Tibial nerve (tissue), 4 donors: Measurements from ENCODE around the gene MRPS34.

Source experiments
- EP300 ChIP-seq, 2 donors: sonication (generic); formaldehyde crosslinking; IDR thresholded peaks; one replicate each; pipeline ENCODE4 v1.6.1; 2017; ENCODE audit warnings: antibody characterized with exemption in 2 of 2, mild to moderate bottlenecking in 1 of 2
- POLR2A ChIP-seq, 2 donors: fragments of 450-650 bp; IDR thresholded peaks; one replicate each; pipeline ENCODE4 v1.6.1; 2017; ENCODE audit warnings: antibody characterized with exemption in 2 of 2, mild to moderate bottlenecking in 2 of 2, moderate library complexity in 2 of 2
- TF ChIP-seq, protein P1 (sequence below), 5 experiments: fragments of 200-600 bp in 3 of 5; fragments of 450-650 bp in 2 of 5; sonication (generic) in 3 of 5; IDR thresholded peaks; one replicate each; pipeline ENCODE4 v1.5.1; 2016 to 2019; ENCODE audit warnings: antibody characterized with exemption in 5 of 5, mild to moderate bottlenecking in 3 of 5, moderate library complexity in 2 of 5

GRCh38 chr16:1729026-1729425 lies 43.9 kb downstream of the MRPS34 start:
- TF ChIP-seq, protein P1, sequence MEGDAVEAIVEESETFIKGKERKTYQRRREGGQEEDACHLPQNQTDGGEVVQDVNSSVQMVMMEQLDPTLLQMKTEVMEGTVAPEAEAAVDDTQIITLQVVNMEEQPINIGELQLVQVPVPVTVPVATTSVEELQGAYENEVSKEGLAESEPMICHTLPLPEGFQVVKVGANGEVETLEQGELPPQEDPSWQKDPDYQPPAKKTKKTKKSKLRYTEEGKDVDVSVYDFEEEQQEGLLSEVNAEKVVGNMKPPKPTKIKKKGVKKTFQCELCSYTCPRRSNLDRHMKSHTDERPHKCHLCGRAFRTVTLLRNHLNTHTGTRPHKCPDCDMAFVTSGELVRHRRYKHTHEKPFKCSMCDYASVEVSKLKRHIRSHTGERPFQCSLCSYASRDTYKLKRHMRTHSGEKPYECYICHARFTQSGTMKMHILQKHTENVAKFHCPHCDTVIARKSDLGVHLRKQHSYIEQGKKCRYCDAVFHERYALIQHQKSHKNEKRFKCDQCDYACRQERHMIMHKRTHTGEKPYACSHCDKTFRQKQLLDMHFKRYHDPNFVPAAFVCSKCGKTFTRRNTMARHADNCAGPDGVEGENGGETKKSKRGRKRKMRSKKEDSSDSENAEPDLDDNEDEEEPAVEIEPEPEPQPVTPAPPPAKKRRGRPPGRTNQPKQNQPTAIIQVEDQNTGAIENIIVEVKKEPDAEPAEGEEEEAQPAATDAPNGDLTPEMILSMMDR (IDR thresholded peaks at IDR 0.05), result no peak
- TF ChIP-seq POLR2A (IDR thresholded peaks at IDR 0.05) (no peak), EP300 (IDR thresholded peaks at IDR 0.05) (no peak)
